Chondrocyte (in vitro differentiated cells): ENCODE measurements around the gene CEACAM3. TPM values are rescaled to one million over a fixed set of nuclear protein-coding genes. Genes with fewer than 3 reads are reported as not detected.

Experiments
- DNase-seq: peaks from one replicate; pipeline ENCODE4 v3.0.0; 2021; ENCODE audit warnings: mixed read lengths, low spot score
- H3K27ac Mint-ChIP-seq: one replicate; pipeline ENCODE4 v1.8.0; 2021; ENCODE audit warnings: mild to moderate bottlenecking, moderate library complexity, mixed read lengths; ENCODE audit not compliant: unreplicated experiment
- H3K27me3 Mint-ChIP-seq: 2 replicates; pipeline ENCODE4 v1.8.0; 2021; ENCODE audit warnings: low read depth, mixed read lengths
- H3K36me3 Mint-ChIP-seq: 2 replicates; pipeline ENCODE4 v1.8.0; 2021; ENCODE audit warnings: low read depth, mixed read lengths
- H3K4me1 Mint-ChIP-seq: 2 replicates; pipeline ENCODE4 v1.8.0; 2021; ENCODE audit warnings: low read depth, mild to moderate bottlenecking, mixed read lengths
- H3K4me3 Mint-ChIP-seq: one replicate; pipeline ENCODE4 v1.8.0; 2021; ENCODE audit warnings: mild to moderate bottlenecking, moderate library complexity, mixed read lengths; ENCODE audit not compliant: unreplicated experiment
- H3K9me3 Mint-ChIP-seq: 2 replicates; pipeline ENCODE4 v1.8.0; 2021; ENCODE audit warnings: low read depth, mixed read lengths
- CTCF ChIP-seq: fragments of 200-600 bp; sonication (generic); IDR thresholded peaks from 2 replicates; pipeline ENCODE4 v1.5.0; 2021; ENCODE audit warnings: antibody characterized with exemption, mild to moderate bottlenecking, moderate library complexity
- total RNA-seq: library from RNA; stranded (reverse); gene quantifications from 3 replicates; pipeline ENCODE4 v1.2.1, GENCODE V29; 2021

The CEACAM3 gene
- total RNA-seq, 1 donor from 2014 or later = not detected

GRCh38 chr19:41771410-41771809, 25.0 kb upstream of the CEACAM3 start:
- DNase-seq = no peak
- Mint-ChIP-seq H3K27ac (no peak overlapping the region), H3K27me3 (peaks cover 29% of the 10 kb centered on the region), H3K4me3 (no peak overlapping the region), H3K4me1 (no peaks in the 10 kb centered on the region), H3K36me3 (no peaks in the 10 kb centered on the region), H3K9me3 (no peaks in the 10 kb centered on the region)
- TF ChIP-seq CTCF = no peak

- no peak for DNase-seq
- Mint-ChIP-seq H3K36me3 (no peaks in the 10 kb centered on the region), H3K27me3 (peaks cover 39% of the 10 kb centered on the region), H3K4me1 (no peaks in the 10 kb centered on the region), H3K27ac (no peak overlapping the region), H3K4me3 (no peak overlapping the region), H3K9me3 (peaks cover 2% of the 10 kb centered on the region)
- no peak for TF ChIP-seq CTCF
Measured at GRCh38 chr19:41774515-41774980, 21.8 kb upstream of the CEACAM3 start.

GRCh38 chr19:41776700-41777099, 19.7 kb upstream of the CEACAM3 start:
- H3K4me1 Mint-ChIP-seq = no peaks in the 10 kb centered on the region
- no peak for DNase-seq
- peaks cover 42% of the 10 kb centered on the region for H3K27me3 Mint-ChIP-seq
- H3K27ac Mint-ChIP-seq = no peak overlapping the region
- H3K36me3 Mint-ChIP-seq = no peaks in the 10 kb centered on the region
- H3K4me3 Mint-ChIP-seq = no peak overlapping the region
- TF ChIP-seq CTCF = no peak
- H3K9me3 Mint-ChIP-seq = peaks cover 2% of the 10 kb centered on the region

- H3K36me3 Mint-ChIP-seq = peaks cover 2% of the 10 kb centered on the region
Measured at GRCh38 chr19:41783612-41784011, 12.8 kb upstream of the CEACAM3 start.

GRCh38 chr19:41784312-41784711, 12.1 kb upstream of the CEACAM3 start:
- Mint-ChIP-seq H3K4me3 (no peak overlapping the region), H3K27me3 (peaks cover 56% of the 10 kb centered on the region), H3K9me3 (no peaks in the 10 kb centered on the region), H3K27ac (no peak overlapping the region), H3K4me1 (peaks cover 4% of the 10 kb centered on the region), H3K36me3 (peaks cover 2% of the 10 kb centered on the region)
- no peak for TF ChIP-seq CTCF
- no peak for DNase-seq

More at GRCh38 chr19:41783612-41784011, 12.8 kb upstream of the CEACAM3 start:
- Mint-ChIP-seq H3K27ac (no peak overlapping the region), H3K9me3 (no peaks in the 10 kb centered on the region), H3K4me3 (no peak overlapping the region), H3K27me3 (peaks cover 53% of the 10 kb centered on the region), H3K4me1 (peaks cover 4% of the 10 kb centered on the region)
- DNase-seq = no peak
- no peak for TF ChIP-seq CTCF
